CD4-positive, CD25-positive, alpha-beta regulatory T cell (primary cell): Measurements from ENCODE around the gene COL4A2. TPM values are rescaled to one million over a fixed set of nuclear protein-coding genes. Genes with fewer than 3 reads are reported as not detected.

ENCODE experiments used
- ATAC-seq, 2 donors: fragments of 150-1000 bp; cut with Tn5 transposase; one replicate each; pipeline ENCODE4 v1.10.0; 2021; ENCODE audit warnings: low read depth in 2 of 2, moderate number of reproducible peaks in 2 of 2, moderate library complexity in 1 of 2
- DNase-seq, 3 donors: peaks; one replicate each; pipeline versions ENCODE4 v3.0.0 to v3.0.0-alpha.2; 2012 to 2022; ENCODE audit warnings: mixed read lengths in 1 of 3
- H3K27ac ChIP-seq: one replicate; pipeline ENCODE4 v1.7.0; 2013; ENCODE audit warnings: mild to moderate bottlenecking, low read length; ENCODE audit not compliant: insufficient read depth, poor library complexity, severe bottlenecking
- H3K27me3 ChIP-seq: one replicate; pipeline ENCODE4 v1.7.0; 2013; ENCODE audit warnings: low read length; ENCODE audit not compliant: control insufficient read depth, insufficient read depth
- H3K36me3 ChIP-seq: one replicate; pipeline ENCODE4 v1.7.0; 2013; ENCODE audit warnings: mild to moderate bottlenecking, low read length, moderate library complexity; ENCODE audit not compliant: control insufficient read depth, insufficient read depth
- H3K4me1 ChIP-seq: 2 replicates; pipeline ENCODE4 v1.7.0; 2013; ENCODE audit warnings: mild to moderate bottlenecking, low read length; ENCODE audit not compliant: insufficient read depth, control insufficient read depth, poor library complexity, severe bottlenecking
- H3K4me3 ChIP-seq: one replicate; pipeline ENCODE4 v1.7.0; 2013; ENCODE audit warnings: low read depth, mild to moderate bottlenecking, low read length, moderate library complexity
- H3K9me3 ChIP-seq, 2 experiments: 1 replicate in 1 of 2; 2 replicates in 1 of 2; pipeline ENCODE4 v1.7.0; 2013; ENCODE audit warnings: low read length in 2 of 2, mild to moderate bottlenecking in 1 of 2, moderate library complexity in 1 of 2; ENCODE audit not compliant: control insufficient read depth in 2 of 2
- H3K27ac Mint-ChIP-seq, 3 donors: one replicate each; pipeline ENCODE4 v1.8.0; 2020 to 2022; ENCODE audit warnings: mild to moderate bottlenecking in 3 of 3, mixed read lengths in 3 of 3, moderate library complexity in 2 of 3
- H3K27me3 Mint-ChIP-seq: one replicate; pipeline ENCODE4 v1.8.0; 2022; ENCODE audit warnings: mild to moderate bottlenecking, mixed read lengths
- H3K36me3 Mint-ChIP-seq: one replicate; pipeline ENCODE4 v1.8.0; 2020; ENCODE audit warnings: mixed read lengths
- H3K4me1 Mint-ChIP-seq, 4 donors: one replicate each; pipeline ENCODE4 v1.8.0; 2020 to 2022; ENCODE audit warnings: mixed read lengths in 4 of 4, mild to moderate bottlenecking in 1 of 4
- H3K4me3 Mint-ChIP-seq, 4 donors: one replicate each; pipeline ENCODE4 v1.8.0; 2020 to 2022; ENCODE audit warnings: mild to moderate bottlenecking in 4 of 4, mixed read lengths in 4 of 4, moderate library complexity in 3 of 4
- H3K9me3 Mint-ChIP-seq, 7 donors: one replicate each; pipeline ENCODE4 v1.8.0; 2020 to 2022; ENCODE audit warnings: mixed read lengths in 7 of 7, mild to moderate bottlenecking in 3 of 7, moderate library complexity in 2 of 7
- polyA plus RNA-seq, 4 donors: library from polyadenylated mRNA; unstranded; fragments of 300-500 nt; fragmentation: Illumina TruSeq; gene quantifications; one replicate each; pipeline ENCODE4 v1.2.3, GENCODE V29; 2021
- total RNA-seq: library from RNA; stranded (reverse); gene quantifications from one replicate; pipeline ENCODE4 v1.2.3, GENCODE V29; 2022

The COL4A2 gene
- total and polyA plus RNA-seq, 5 donors from 2014 or later = not detected

GRCh38 chr13:110463871-110464510 lies 156.9 kb downstream of the COL4A2 start:
- H3K27me3 Mint-ChIP-seq = no peaks in the 10 kb centered on the region
- H3K4me1 Mint-ChIP-seq = peaks cover 0 to 2% (median 0%) of the 10 kb centered on the region in 4 donors
- Histone ChIP-seq H3K4me3 (no peak overlapping the region), H3K4me1 (no peaks in the 10 kb centered on the region), H3K27ac (no peak overlapping the region), H3K36me3 (no peaks in the 10 kb centered on the region), H3K27me3 (no peaks in the 10 kb centered on the region), H3K9me3 (no peaks in the 10 kb centered on the region)
- H3K4me3 Mint-ChIP-seq = no peak overlapping the region
- ATAC-seq = peak in 1 of 2 donors; percentile 11
- H3K36me3 Mint-ChIP-seq = no peaks in the 10 kb centered on the region
- no peak for DNase-seq
- no peaks in the 10 kb centered on the region for H3K9me3 Mint-ChIP-seq
- no peak overlapping the region for H3K27ac Mint-ChIP-seq

DNA sequence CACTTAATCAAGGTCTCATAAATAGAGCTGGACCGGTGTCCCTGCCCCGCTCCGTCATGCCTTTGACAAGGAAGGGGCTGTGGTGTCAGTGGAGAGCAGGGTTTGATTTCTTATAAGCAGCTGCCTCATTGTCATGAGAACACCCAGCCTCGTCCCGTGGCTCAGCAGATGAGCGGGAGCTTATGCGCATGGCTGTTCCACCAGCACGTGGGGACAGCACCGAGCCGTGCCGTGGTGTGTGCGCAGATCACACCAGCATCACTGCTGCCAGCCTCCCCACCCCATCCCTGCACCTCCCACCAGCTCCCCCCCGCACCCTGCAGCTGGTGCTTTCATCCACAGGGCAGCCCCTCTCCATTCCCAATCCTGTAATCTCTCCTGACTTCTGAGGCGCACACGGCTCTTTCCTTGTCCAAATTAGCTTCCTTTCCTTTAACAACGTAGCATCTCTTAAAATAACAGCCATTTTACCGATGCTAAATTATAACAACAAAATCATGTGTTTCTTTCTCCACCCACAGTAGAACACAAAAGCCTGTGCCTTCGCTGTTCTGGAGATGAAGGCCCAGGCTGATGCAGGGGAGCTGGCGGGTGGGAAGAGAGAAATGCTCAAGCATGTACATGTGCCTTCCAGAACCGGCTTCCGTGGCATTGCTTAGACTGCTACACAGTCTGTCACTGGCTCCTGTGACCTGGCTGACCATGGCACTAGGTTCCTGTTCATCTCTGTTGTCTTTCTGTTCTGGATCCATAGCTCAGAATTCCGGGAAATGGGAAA lies 157.7 kb downstream of the COL4A2 start:
- H3K27ac ChIP-seq = no peak overlapping the region
- H3K4me1 Mint-ChIP-seq = peaks cover 0 to 2% (median 0%) of the 10 kb centered on the region in 4 donors
- no peaks in the 10 kb centered on the region for H3K27me3 ChIP-seq
- H3K36me3 Mint-ChIP-seq = no peaks in the 10 kb centered on the region
- no peak overlapping the region for H3K4me3 ChIP-seq
- no peaks in the 10 kb centered on the region for H3K4me1 ChIP-seq
- H3K4me3 Mint-ChIP-seq = no peak overlapping the region
- H3K27me3 Mint-ChIP-seq = no peaks in the 10 kb centered on the region
- ATAC-seq = no peak
- H3K9me3 Mint-ChIP-seq = no peaks in the 10 kb centered on the region
- DNase-seq = no peak
- H3K9me3 ChIP-seq = no peaks in the 10 kb centered on the region
- no peak overlapping the region for H3K27ac Mint-ChIP-seq
- H3K36me3 ChIP-seq = no peaks in the 10 kb centered on the region

DNA sequence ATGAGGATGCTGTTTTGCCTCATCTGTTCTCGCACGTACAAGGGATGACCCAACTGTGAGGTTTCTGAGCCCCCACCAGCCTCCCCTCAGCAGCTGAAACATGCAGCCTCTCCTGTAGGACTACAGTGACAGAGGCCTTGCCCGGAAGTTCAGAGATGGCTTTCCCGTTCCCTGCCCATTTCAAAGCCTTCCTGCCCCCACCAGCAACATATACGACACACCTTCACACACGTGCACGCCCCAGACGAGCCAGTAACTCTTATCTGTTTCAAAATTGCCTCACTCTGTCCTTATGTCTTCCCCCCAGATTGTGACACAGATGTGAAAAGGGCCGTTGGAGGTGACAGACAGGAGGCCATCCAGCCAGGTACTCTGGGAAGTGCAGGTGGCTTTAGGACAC lies 158.6 kb downstream of the COL4A2 start:
- Histone ChIP-seq H3K9me3 (no peaks in the 10 kb centered on the region), H3K4me1 (no peaks in the 10 kb centered on the region), H3K4me3 (no peak overlapping the region), H3K27me3 (no peaks in the 10 kb centered on the region), H3K36me3 (no peaks in the 10 kb centered on the region), H3K27ac (no peak overlapping the region)
- H3K27me3 Mint-ChIP-seq = peaks cover 2% of the 10 kb centered on the region
- DNase-seq = no peak
- no peaks in the 10 kb centered on the region for H3K9me3 Mint-ChIP-seq
- H3K27ac Mint-ChIP-seq = no peak overlapping the region
- H3K4me1 Mint-ChIP-seq = peaks cover 0 to 2% (median 0%) of the 10 kb centered on the region in 4 donors
- H3K36me3 Mint-ChIP-seq = no peaks in the 10 kb centered on the region
- ATAC-seq = no peak
- no peak overlapping the region for H3K4me3 Mint-ChIP-seq

- H3K9me3 ChIP-seq = no peaks in the 10 kb centered on the region
- DNase-seq (no peak), ATAC-seq (no peak)
- no peaks in the 10 kb centered on the region for H3K27me3 ChIP-seq
- H3K27me3 Mint-ChIP-seq = peaks cover 5% of the 10 kb centered on the region
- H3K27ac Mint-ChIP-seq = no peak overlapping the region
- H3K36me3 Mint-ChIP-seq = no peaks in the 10 kb centered on the region
- no peaks in the 10 kb centered on the region for H3K4me1 ChIP-seq
- peaks cover 0 to 2% (median 0%) of the 10 kb centered on the region in 4 donors for H3K4me1 Mint-ChIP-seq
- no peak overlapping the region for H3K27ac ChIP-seq
- no peaks in the 10 kb centered on the region for H3K36me3 ChIP-seq
- H3K4me3 ChIP-seq = no peak overlapping the region
- no peak overlapping the region for H3K4me3 Mint-ChIP-seq
- no peaks in the 10 kb centered on the region for H3K9me3 Mint-ChIP-seq
Measured at GRCh38 chr13:110466266-110466915, 159.3 kb downstream of the COL4A2 start.

DNA sequence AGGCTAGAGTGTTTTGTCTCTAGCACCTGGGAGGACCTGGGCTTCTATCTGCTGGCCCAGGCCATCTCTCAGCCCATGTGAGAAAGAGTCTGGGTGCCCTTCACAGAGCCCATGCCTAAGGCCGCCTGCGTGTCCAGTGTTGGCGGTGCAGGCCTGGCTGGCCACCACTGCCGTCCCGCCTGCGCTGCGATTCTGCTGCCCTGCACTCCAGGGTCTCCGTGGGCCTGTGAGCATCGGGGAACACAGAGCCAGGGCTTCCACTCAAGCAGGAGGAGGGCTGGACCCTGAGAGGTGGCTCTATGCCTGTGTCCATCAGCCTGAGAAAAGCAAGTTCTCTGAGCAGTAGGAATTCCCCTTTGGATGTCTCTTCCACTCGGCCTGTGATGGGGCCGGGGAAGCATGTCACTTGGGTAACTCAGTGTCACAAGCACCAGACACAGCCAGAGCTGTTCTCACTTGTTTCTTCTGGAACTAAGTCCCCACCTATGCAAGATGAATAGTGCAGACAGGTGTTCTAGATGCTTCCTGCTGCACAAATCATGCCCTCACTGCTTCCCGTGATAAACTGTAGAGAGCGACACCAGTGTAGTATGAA lies 160.5 kb downstream of the COL4A2 start:
- no peaks in the 10 kb centered on the region for H3K9me3 ChIP-seq
- H3K27me3 ChIP-seq = no peaks in the 10 kb centered on the region
- H3K4me3 ChIP-seq = no peak overlapping the region
- H3K27ac ChIP-seq = no peak overlapping the region
- Mint-ChIP-seq H3K36me3 (no peaks in the 10 kb centered on the region), H3K27ac (no peak overlapping the region), H3K9me3 (no peaks in the 10 kb centered on the region), H3K27me3 (peaks cover 5% of the 10 kb centered on the region), H3K4me1 (peaks cover 0 to 2% (median 0%) of the 10 kb centered on the region in 4 donors), H3K4me3 (no peak overlapping the region)
- H3K36me3 ChIP-seq = no peaks in the 10 kb centered on the region
- no peaks in the 10 kb centered on the region for H3K4me1 ChIP-seq
- DNase-seq (no peak), ATAC-seq (no peak)

DNA sequence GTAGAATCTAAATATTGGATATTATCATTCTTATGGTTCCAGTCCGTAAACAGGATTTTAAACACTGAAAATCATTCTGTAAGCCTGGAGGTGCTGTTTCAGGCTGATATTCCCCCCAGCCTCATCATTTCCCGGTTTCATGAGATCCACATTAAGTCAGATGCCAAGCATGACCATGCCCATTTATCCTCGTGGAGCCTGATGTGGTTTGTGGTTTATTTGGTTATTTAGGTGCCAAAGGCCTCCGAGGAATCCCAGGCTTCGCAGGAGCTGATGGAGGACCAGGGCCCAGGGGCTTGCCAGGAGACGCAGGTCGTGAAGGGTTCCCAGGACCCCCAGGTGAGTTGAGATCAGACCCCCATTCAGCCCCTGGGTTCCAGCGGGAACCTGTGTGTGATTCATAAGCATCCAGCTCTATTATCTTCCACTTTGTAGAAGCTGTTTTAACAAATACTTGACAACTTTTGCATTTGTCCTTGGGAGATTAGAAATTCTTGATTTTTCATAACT lies 162.0 kb downstream of the COL4A2 start:
- H3K9me3 Mint-ChIP-seq = no peaks in the 10 kb centered on the region
- Histone ChIP-seq H3K4me1 (no peaks in the 10 kb centered on the region), H3K4me3 (no peak overlapping the region), H3K27me3 (no peaks in the 10 kb centered on the region), H3K36me3 (no peaks in the 10 kb centered on the region), H3K27ac (no peak overlapping the region), H3K9me3 (no peaks in the 10 kb centered on the region)
- H3K36me3 Mint-ChIP-seq = no peaks in the 10 kb centered on the region
- no peak overlapping the region for H3K4me3 Mint-ChIP-seq
- H3K4me1 Mint-ChIP-seq = peaks cover 0 to 2% (median 0%) of the 10 kb centered on the region in 4 donors
- no peak for ATAC-seq
- DNase-seq = no peak
- H3K27me3 Mint-ChIP-seq = peaks cover 5% of the 10 kb centered on the region
- no peak overlapping the region for H3K27ac Mint-ChIP-seq

DNA sequence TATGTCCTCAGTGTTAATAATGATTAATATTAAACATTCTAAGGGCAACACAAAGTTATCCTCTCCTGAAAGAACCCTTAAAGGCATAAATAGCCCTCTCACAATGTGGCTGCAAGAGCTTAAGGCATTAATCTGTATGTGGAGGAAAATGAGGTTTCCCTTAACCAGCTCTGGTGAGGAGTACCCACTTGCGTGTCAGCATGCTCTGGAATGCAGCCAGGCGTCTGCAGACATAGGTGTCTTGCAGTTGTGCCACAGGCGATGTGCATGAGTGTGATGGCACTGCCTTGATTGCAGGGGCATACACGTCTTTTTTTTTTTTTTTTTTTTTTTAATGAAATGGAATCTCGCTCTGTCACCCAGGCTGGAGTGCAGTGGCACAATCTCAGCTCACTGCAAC lies 162.5 kb downstream of the COL4A2 start:
- H3K27ac Mint-ChIP-seq = no peak overlapping the region
- peaks cover 0 to 2% (median 0%) of the 10 kb centered on the region in 4 donors for H3K4me1 Mint-ChIP-seq
- H3K9me3 ChIP-seq = no peaks in the 10 kb centered on the region
- no peaks in the 10 kb centered on the region for H3K36me3 ChIP-seq
- no peaks in the 10 kb centered on the region for H3K36me3 Mint-ChIP-seq
- DNase-seq (no peak), ATAC-seq (no peak)
- H3K27me3 ChIP-seq = no peaks in the 10 kb centered on the region
- no peak overlapping the region for H3K27ac ChIP-seq
- H3K4me3 Mint-ChIP-seq = no peak overlapping the region
- no peaks in the 10 kb centered on the region for H3K9me3 Mint-ChIP-seq
- no peak overlapping the region for H3K4me3 ChIP-seq
- H3K4me1 ChIP-seq = no peaks in the 10 kb centered on the region
- peaks cover 5% of the 10 kb centered on the region for H3K27me3 Mint-ChIP-seq
